Measurements from ENCODE around the gene BACE1-AS.
"Not testable (repeated sequence)": the region's sequence is repeated elsewhere in the genome, so short reads cannot be mapped to it uniquely, and the experiment has no call there.

Gene BACE1-AS

GRCh38 chr11:117259417-117259816 is 31.7 kb upstream of the BACE1-AS start:
- peak; percentile 81 for DNase-seq (ENCODE audit: low read depth)
- H3K4me3 ChIP-seq (ENCODE audit: control insufficient read depth, low read depth, low read length): no peak overlapping the region
- TF ChIP-seq CTCF (conservative IDR thresholded peaks at IDR 0.05; ENCODE audit: control insufficient read depth, insufficient read depth, low read depth, low read length): no peak

GRCh38 chr11:117264624-117265323 is 26.4 kb upstream of the BACE1-AS start:
- not testable (repeated sequence) for H3K4me3 ChIP-seq (ENCODE audit: control insufficient read depth, low read depth, low read length); DNase-seq (ENCODE audit: low read depth)

DNA sequence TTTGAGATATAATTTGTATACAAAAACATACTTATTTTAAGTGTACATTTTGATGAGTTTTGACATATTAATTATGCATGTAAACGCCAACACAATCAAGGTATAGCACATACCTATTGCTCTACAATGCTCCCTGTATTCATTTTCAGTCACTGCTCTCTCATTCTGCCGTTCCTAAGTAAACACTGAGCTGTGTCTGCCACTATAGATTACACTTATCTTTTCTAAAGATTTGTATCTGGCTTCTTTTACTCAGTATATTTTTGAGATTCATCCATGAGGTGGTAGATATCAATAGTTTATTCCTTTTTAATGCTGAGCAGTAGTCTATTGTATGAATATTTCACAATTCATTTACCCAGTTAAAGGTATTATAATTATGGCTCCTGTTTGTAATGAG is 25.4 kb upstream of the BACE1-AS start:
- no peak overlapping the region for H3K4me3 ChIP-seq (ENCODE audit: control insufficient read depth, low read depth, low read length)
- no peak for DNase-seq (ENCODE audit: low read depth)
- no peak for TF ChIP-seq CTCF (conservative IDR thresholded peaks at IDR 0.05; ENCODE audit: control insufficient read depth, insufficient read depth, low read depth, low read length)

DNA sequence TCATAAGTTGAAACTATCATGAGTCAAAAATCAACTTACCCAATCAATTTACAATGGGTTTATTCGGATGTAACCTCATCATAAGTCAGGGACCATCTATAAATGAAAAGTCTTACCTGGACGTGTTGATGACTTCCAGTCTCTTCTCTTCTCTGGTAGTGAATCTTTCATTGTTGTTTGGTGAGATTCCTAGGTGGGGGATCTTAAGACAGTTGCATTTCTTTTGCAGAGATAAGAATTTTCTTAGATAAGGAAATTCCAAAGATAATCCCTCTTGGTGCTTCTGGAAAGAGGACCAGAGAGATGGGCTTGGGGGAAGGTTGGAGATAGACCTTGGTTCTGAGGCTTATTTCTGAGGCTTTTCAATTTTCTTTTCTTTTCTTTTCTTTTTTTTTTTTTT is 21.3 kb upstream of the BACE1-AS start:
- no peak for TF ChIP-seq CTCF (conservative IDR thresholded peaks at IDR 0.05; ENCODE audit: control insufficient read depth, insufficient read depth, low read depth, low read length)
- no peak for DNase-seq (ENCODE audit: low read depth)
- no peak overlapping the region for H3K4me3 ChIP-seq (ENCODE audit: control insufficient read depth, low read depth, low read length)

DNA sequence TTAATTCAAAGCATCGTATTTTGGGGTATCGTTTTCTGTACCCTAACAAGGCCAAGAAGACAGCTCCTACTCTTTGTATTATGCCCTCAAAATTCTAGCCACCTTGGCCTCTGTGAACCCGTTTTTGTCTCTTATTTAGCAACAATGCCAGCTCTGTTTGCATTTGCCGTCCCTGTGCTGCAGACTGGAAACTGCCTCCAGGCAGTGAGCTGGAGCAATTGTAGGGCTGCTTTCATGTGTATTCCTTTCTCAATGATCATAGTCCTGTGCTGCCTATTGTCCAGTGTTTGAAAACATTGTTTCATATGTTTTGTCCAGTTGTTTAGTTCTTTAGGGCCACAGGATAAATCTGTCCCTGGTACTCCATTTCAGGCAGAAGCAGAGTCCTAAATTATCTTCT is 19.9 kb upstream of the BACE1-AS start:
- no peak overlapping the region for H3K4me3 ChIP-seq (ENCODE audit: control insufficient read depth, low read depth, low read length)
- no peak for DNase-seq (ENCODE audit: low read depth)
- TF ChIP-seq CTCF (conservative IDR thresholded peaks at IDR 0.05; ENCODE audit: control insufficient read depth, insufficient read depth, low read depth, low read length): no peak

DNA sequence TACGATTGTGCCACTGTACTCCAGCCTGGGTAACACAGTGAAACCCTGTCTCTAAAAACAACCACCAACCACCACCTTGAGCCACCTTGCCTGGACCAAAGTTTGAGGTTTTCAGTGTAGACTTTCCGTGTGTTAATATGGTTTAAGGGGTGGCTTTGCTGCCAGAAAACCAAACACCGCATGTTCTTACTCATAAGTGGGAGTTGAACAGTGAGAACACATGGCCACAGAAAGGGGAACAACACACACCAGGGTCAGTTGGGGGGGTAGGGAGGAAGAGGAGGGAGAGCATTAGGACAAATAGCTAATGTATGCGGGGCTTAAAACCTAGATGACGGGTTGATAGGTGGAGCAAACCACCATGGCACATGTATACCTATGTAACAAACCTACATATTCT is 19.0 kb upstream of the BACE1-AS start:
- not testable (repeated sequence) for DNase-seq (ENCODE audit: low read depth); H3K4me3 ChIP-seq (ENCODE audit: control insufficient read depth, low read depth, low read length)

- no peak overlapping the region for H3K4me3 ChIP-seq (ENCODE audit: control insufficient read depth, low read depth, low read length)
- TF ChIP-seq CTCF (conservative IDR thresholded peaks at IDR 0.05; ENCODE audit: control insufficient read depth, insufficient read depth, low read depth, low read length): no peak
- peak; percentile 91 for DNase-seq (ENCODE audit: low read depth)
These were observed 17.4 kb upstream of the BACE1-AS start for GRCh38 chr11:117273550-117274289.
